Neuron (in vitro differentiated cells): ENCODE results near the gene HEMGN.

Source experiments
- H2AFZ ChIP-seq: one replicate; pipeline ENCODE4 v1.6.1; 2013; ENCODE audit warnings: low read depth, mild to moderate bottlenecking, inconsistent platforms, low read length, moderate library complexity
- H3K27me3 ChIP-seq: one replicate; pipeline ENCODE4 v1.6.1; 2013; ENCODE audit warnings: low read length; ENCODE audit not compliant: insufficient read depth
- H3K36me3 ChIP-seq: one replicate; pipeline ENCODE4 v1.6.1; 2013; ENCODE audit warnings: low read length; ENCODE audit not compliant: insufficient read depth
- H3K4me1 ChIP-seq: one replicate; pipeline ENCODE4 v1.6.1; 2013; ENCODE audit warnings: low read length; ENCODE audit not compliant: insufficient read depth
- H3K4me3 ChIP-seq: 2 replicates; pipeline ENCODE4 v1.5.1; 2013; ENCODE audit warnings: mild to moderate bottlenecking, low read length, moderate library complexity
- H3K9me3 ChIP-seq: one replicate; pipeline ENCODE4 v1.6.1; 2013; ENCODE audit warnings: low read length

Gene HEMGN, protein sequence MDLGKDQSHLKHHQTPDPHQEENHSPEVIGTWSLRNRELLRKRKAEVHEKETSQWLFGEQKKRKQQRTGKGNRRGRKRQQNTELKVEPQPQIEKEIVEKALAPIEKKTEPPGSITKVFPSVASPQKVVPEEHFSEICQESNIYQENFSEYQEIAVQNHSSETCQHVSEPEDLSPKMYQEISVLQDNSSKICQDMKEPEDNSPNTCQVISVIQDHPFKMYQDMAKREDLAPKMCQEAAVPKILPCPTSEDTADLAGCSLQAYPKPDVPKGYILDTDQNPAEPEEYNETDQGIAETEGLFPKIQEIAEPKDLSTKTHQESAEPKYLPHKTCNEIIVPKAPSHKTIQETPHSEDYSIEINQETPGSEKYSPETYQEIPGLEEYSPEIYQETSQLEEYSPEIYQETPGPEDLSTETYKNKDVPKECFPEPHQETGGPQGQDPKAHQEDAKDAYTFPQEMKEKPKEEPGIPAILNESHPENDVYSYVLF

DNA sequence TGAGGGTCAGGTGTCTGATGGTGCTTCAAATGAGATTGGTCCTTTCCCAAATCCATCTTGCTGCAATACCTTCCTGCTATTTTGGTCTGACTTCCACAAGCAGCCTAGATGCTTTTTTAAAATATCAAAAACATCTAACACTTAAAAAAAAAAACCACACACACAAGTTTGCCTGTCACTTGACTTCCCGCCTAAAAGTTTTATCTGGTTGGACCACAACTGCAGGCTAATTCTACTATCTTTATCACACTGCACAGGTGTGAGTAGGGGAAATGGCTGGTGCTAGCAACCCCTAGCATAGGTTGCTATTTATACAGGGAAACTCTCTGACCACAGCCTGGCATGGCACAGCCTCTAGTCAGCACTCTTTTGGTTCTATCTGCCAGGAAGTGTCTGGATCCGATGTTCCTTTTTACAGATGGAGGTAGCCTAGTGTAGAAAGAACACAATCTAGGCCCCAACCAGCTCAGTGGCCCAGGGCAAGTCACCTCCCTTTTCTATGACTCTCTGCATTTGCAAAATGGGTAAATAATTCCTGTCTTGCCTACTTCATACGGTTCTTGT, at the start of gene HEMGN:
Gene HEMGN (minus strand): TSS at position 92 of the 564 bp plus-strand sequence. CDS start 36 bp downstream, at position 56.
- H3K36me3 ChIP-seq = no peaks in the 10 kb centered on the region
- H3K4me3 ChIP-seq = no peak within 1 kb of the TSS
- peaks cover 56% of the 10 kb centered on the region for H3K27me3 ChIP-seq
- H3K9me3 ChIP-seq = no peaks in the 10 kb centered on the region
- no peaks in the 10 kb centered on the region for H3K4me1 ChIP-seq
- no peak within 1 kb of the TSS for H2AFZ ChIP-seq

DNA sequence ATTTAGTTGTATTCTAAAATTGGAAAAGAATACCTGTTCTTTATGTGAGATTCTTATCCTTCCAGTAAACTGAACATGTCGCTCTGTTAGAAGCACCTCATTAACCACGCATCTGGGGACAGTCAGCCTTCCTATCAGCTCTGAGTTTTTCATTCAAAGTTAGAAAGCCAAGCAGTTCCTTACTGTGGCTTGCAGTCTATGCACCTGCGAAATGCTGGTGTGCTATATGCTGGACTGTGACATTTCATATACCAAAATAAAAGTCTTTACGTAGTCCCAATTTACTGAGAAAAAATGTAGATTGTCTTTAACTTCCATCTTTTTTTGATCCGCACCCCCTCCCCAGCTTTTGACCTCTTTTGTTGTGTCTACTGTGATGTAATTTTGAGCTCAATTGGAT, 49.5 kb upstream of the HEMGN start:
- Histone ChIP-seq H2AFZ (no peak overlapping the region), H3K4me3 (no peak overlapping the region), H3K27me3 (no peaks in the 10 kb centered on the region), H3K36me3 (no peaks in the 10 kb centered on the region), H3K9me3 (no peaks in the 10 kb centered on the region), H3K4me1 (peaks cover 7% of the 10 kb centered on the region)

GRCh38 chr9:97985058-97985861, 47.3 kb upstream of the HEMGN start:
- peak overlapping the region; percentile 91 for H3K4me3 ChIP-seq
- peaks cover 26% of the 10 kb centered on the region for H3K4me1 ChIP-seq
- no peaks in the 10 kb centered on the region for H3K9me3 ChIP-seq
- H2AFZ ChIP-seq = peak overlapping the region; percentile 87
- no peaks in the 10 kb centered on the region for H3K27me3 ChIP-seq
- no peaks in the 10 kb centered on the region for H3K36me3 ChIP-seq

DNA sequence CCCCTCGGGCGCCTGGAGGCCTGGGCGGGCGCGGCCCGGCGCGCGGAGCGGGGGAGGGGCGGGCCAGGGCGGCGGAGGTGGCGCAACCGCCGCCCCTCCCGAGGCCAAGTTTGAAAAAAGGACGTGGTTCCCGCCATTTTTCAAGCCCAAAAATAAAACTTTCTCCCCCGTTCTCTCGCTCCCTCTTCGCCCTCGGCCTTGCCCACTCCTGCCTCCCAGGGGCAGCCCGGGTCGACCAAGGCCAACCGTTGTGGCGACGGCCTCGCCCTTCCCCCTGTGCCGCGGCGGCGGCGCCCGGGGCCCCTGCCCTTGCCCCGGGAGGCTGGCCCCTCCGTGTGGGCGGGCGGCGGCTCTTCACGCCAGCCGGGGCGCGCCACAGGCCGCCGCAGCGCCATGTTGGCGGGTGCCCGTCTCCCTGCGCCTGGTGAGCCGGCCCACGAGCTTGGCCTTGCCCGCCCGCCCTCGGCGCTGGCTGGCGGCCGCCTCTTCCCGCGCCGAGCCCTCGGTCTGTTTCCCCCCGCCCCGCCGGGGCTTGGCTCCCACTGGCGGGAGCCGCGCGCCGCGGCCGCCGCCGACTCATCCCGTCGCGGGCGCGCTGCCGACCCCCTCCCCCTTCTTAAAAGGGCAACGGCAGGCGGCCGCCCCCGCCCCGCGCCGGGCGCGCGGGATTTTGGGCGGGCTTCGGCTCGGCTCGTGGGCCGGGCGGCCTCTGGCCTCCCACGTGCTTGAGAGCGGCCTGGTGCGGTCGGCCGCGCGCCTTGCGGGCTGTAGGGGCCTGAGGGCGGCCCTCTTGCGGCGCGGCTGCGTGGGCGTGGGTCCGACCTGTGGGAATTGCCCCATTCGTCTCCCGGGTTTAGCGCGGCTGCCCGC, 46.5 kb upstream of the HEMGN start:
- Histone ChIP-seq H3K4me1 (peaks cover 25% of the 10 kb centered on the region), H3K27me3 (no peaks in the 10 kb centered on the region), H3K36me3 (no peaks in the 10 kb centered on the region), H2AFZ (peak overlapping the region; percentile 87), H3K4me3 (peak overlapping the region; percentile 91), H3K9me3 (no peaks in the 10 kb centered on the region)

- Histone ChIP-seq H3K9me3 (no peaks in the 10 kb centered on the region), H3K36me3 (no peaks in the 10 kb centered on the region), H3K27me3 (no peaks in the 10 kb centered on the region), H3K4me1 (peaks cover 23% of the 10 kb centered on the region), H3K4me3 (peak overlapping the region; percentile 91), H2AFZ (peak overlapping the region; percentile 87)
Observed at GRCh38 chr9:97983589-97984187, 45.7 kb upstream of the HEMGN start.

DNA sequence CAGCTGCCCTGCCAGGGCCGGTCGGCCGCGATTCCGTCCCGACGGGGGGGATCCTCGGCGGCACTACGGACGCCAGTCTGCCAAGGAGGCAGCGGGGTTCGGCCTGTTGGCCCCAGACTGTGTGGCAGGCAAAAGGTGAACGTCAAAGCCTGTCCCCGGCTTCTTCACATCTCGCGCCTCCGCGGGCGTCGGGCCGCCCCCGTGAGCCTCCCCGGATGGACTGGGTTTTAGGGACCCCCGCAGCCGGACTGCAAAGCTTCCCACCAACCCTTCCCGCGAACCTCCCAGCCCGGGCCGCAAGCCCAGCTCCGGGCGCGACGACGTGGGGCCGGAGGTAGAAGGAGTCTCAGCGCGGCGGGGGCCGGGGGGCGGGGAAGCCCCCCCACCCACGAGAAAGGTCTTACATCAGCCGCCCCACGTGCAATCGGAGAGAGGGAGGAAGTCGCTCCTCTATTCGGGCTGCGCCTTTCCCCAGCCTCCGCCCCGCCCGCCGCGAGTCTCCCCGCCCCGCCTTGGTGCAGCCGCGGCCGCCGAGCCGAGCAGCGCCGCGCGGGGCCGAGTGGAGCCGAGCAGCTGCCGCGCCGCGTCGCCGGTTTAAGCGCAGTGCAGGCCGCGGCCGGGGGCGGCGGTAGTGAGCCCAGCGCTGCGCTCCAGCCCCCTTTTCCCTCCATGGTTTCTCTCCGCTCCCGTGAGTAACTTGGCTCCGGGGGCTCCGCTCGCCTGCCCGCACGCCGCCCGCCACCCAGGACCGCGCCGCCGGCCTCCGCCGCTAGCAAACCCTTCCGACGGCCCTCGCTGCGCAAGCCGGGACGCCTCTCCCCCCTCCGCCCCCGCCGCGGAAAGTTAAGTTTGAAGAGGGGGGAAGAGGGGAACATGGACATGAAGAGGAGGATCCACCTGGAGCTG, 45.0 kb upstream of the HEMGN start, which contains the start of gene ANP32B:
Gene ANP32B (plus strand): TSS at position 659 of the 906 bp plus-strand sequence. CDS start 215 bp downstream, at position 874.
- Histone ChIP-seq H2AFZ (peak within 1 kb of the TSS; percentile 87), H3K9me3 (no peaks in the 10 kb centered on the region), H3K4me3 (peak within 1 kb of the TSS; percentile 91), H3K27me3 (no peaks in the 10 kb centered on the region), H3K36me3 (no peaks in the 10 kb centered on the region), H3K4me1 (peaks cover 23% of the 10 kb centered on the region)

DNA sequence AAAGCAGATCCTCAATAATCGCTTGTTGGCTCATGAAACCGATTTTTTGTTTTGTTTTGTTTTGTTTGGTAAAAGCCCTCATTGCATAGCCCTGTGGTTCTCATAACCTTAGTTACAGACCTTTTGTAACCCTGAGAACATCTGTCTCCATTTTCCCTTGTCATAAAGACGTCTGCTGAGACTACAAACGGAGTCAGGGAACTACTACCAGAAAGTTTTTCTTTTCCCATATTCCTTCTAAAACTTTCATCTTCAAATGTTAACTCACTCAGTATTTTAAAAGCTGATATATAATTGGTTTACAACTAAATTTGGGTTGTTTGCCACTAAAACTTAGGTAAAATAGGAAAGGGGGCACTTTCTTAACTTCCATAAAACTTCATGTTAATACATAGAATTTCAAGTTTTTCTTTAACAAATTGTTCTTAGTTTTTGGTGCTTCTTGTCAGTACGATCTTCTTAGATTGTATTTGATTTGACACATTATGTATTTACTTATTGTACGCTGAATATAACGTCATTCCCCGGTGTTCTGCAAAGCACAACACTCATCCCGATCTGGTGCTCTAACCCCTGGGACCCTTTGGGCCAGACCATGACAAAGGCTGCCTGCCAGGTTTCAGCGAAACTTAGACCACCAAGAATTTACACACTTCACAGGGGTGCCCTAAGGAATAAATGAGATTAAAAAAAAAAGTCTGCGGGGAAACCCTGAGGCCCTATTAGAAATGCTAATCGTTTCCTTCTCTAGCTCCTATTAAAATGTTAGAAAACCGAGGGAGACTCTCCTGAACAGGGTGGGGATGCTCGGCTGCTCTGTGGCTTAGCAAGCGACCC, 44.1 kb upstream of the HEMGN start:
- peaks cover 23% of the 10 kb centered on the region for H3K4me1 ChIP-seq
- H3K27me3 ChIP-seq = no peaks in the 10 kb centered on the region
- no peaks in the 10 kb centered on the region for H3K36me3 ChIP-seq
- no peaks in the 10 kb centered on the region for H3K9me3 ChIP-seq
- H3K4me3 ChIP-seq = peak overlapping the region; percentile 91
- peak overlapping the region; percentile 87 for H2AFZ ChIP-seq

DNA sequence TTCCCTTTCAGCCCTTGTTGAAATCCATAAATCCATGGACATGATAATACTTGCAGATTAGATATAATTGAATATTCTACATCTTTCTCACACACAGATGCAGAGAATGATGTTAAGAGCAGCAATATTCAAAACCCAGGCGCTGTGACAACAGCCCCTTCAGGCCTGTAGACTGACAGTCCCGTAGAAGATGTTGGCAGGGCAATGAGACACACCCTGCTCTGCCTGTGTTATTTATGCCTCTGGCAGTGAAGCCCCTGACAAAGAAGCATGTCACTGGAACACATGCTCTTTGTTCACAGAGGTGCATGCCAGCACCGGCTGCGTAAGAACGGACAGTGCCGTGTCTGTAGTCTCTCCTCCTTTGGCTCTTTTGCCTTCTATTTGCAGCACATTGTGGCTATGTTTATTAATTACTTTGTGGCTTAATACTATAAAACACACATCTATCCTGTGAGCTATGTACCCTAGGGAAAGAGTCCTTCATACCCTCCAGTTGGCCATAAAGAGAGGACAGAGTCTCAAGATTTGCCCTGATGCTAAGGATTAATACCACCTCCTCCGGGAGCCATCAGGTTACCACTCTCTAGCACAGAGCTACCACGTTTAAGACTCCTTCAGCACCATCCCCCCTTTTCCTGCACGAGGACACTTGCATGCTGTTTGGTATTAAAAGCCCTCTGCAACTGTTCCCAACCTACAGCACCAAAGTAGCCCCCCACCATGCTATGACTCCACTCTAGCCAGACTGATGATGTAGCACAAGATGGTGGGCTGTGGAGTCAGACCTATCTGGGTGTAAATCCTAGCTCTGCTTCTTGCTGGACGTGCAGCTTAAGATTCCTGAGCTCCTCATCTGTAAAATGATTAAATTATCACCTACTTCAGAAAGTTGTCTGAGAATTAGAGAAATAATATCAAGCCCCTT, 43.2 kb upstream of the HEMGN start:
- Histone ChIP-seq H3K36me3 (no peaks in the 10 kb centered on the region), H3K4me1 (peaks cover 23% of the 10 kb centered on the region), H3K9me3 (no peaks in the 10 kb centered on the region), H3K27me3 (no peaks in the 10 kb centered on the region), H3K4me3 (peak overlapping the region; percentile 16), H2AFZ (peak overlapping the region; percentile 57)

GRCh38 chr9:97980479-97980803, 42.5 kb upstream of the HEMGN start:
- H3K4me1 ChIP-seq = peaks cover 23% of the 10 kb centered on the region
- peak overlapping the region; percentile 57 for H2AFZ ChIP-seq
- H3K9me3 ChIP-seq = no peaks in the 10 kb centered on the region
- H3K4me3 ChIP-seq = no peak overlapping the region
- no peaks in the 10 kb centered on the region for H3K36me3 ChIP-seq
- H3K27me3 ChIP-seq = no peaks in the 10 kb centered on the region

GRCh38 chr9:97979788-97980478, 42.0 kb upstream of the HEMGN start:
- Histone ChIP-seq H2AFZ (peak overlapping the region; percentile 57), H3K27me3 (no peaks in the 10 kb centered on the region), H3K4me1 (peaks cover 22% of the 10 kb centered on the region), H3K9me3 (no peaks in the 10 kb centered on the region), H3K36me3 (no peaks in the 10 kb centered on the region), H3K4me3 (no peak overlapping the region)
